Spinal cord (tissue), 10 donors: ENCODE results near the gene POGZ. TPM values are rescaled to one million over a fixed set of nuclear protein-coding genes. Genes with fewer than 3 reads are reported as not detected.
"Not testable (repeated sequence)": the region's sequence is repeated elsewhere in the genome, so short reads cannot be mapped to it uniquely, and the experiment has no call there.

Experiments used
- DNase-seq, 6 donors: peaks; one replicate each; pipeline versions ENCODE4 v3.0.0 to v3.0.0-alpha.2; 2013 to 2015; ENCODE audit warnings: low spot score in 6 of 6, low read depth in 4 of 6
- H3K27ac ChIP-seq: one replicate; pipeline ENCODE4 v1.5.1; 2013; ENCODE audit warnings: low read depth, low read length, control low read depth
- H3K27me3 ChIP-seq: one replicate; pipeline ENCODE4 v1.6.1; 2013; ENCODE audit warnings: low read length; ENCODE audit not compliant: control insufficient read depth, insufficient read depth
- H3K36me3 ChIP-seq: one replicate; pipeline ENCODE4 v1.6.1; 2013; ENCODE audit warnings: low read length; ENCODE audit not compliant: control insufficient read depth, insufficient read depth
- H3K4me1 ChIP-seq: one replicate; pipeline ENCODE4 v1.6.1; 2013; ENCODE audit warnings: low read length; ENCODE audit not compliant: control insufficient read depth, insufficient read depth
- H3K4me3 ChIP-seq: one replicate; pipeline ENCODE4 v1.5.1; 2013; ENCODE audit warnings: low read depth, low read length, control low read depth
- H3K9me3 ChIP-seq: one replicate; pipeline ENCODE4 v1.6.1; 2013; ENCODE audit warnings: low read length; ENCODE audit not compliant: control insufficient read depth, insufficient read depth
- WGBS: methylation state at CpG from one replicate; pipeline ENCODE4 v1.1.5; 2013; ENCODE audit warnings: missing lambda C conversion rate; ENCODE audit not compliant: insufficient coverage; 5-methylcytosine and 5-hydroxymethylcytosine counted together
- polyA plus RNA-seq, 2 donors: library from polyadenylated mRNA; unstranded; fragments of 120-200 nt; gene quantifications; one replicate each; pipeline ENCODE4 v1.2.1, GENCODE V29; 2013; ENCODE audit not compliant: insufficient read length in 2 of 2
- total RNA-seq, 2 donors: library from RNA; depleted of rRNA in 1 of 2; stranded (reverse); fragments of 120-200 nt in 1 of 2; fragments of >200 nt in 1 of 2; gene quantifications; one replicate each; pipeline versions ENCODE4 v1.2.3 to v1.2.4, GENCODE V29; 2013 to 2014
- donor health status: healthy.

POGZ gene
- total and polyA plus RNA-seq, 4 donors = 56.0 to 102 (median 81.2) TPM

DNA sequence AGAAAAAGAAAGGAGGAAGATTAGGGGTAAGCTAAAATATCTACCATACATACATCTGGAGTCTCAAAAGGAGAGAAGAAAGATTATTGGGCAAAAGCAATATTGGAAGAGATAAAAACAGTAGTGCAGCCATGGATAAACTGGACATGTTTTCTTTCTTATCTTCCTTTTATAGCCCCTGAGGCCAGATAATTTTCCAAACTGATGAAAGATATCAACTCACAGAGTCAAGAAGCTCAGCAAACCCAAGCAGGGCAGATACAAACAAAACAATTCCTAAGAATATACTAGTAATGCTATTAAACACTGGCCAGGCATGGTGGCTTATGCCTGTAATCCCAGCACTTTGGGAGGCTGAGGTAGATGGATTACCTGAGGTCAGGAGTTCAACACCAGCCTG lies 65.7 kb downstream of the POGZ start:
- Histone ChIP-seq H3K27ac (no peak overlapping the region), H3K4me1 (no peaks in the 10 kb centered on the region), H3K9me3 (no peaks in the 10 kb centered on the region), H3K4me3 (no peak overlapping the region), H3K27me3 (no peaks in the 10 kb centered on the region), H3K36me3 (no peaks in the 10 kb centered on the region)
- no peak for DNase-seq

DNA sequence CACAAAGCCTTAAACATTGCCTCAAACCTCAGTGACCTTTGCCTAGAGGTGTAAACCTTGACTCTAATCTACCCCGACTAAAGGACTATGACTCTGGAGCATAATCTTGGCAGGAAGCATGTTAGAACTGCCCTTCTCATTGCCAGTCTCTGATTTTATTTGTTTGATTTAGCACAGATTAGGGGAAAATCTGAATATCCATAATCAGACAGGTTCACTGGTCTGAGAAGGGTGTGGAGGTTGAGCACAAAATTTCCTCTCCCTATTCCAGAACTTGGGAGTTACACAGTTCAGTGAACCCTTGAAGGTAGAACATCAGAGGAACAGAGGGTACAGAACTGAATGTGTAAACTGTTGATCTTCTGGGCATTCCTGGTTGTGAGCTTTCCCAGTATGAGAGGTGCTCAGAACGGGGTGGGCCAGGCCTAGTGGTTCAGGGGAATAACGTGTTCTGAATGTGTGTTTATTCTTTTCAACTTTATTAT lies 68.2 kb downstream of the POGZ start:
- WGBS = no CpG with 5 or more reads among the region's 3 CpGs

DNA sequence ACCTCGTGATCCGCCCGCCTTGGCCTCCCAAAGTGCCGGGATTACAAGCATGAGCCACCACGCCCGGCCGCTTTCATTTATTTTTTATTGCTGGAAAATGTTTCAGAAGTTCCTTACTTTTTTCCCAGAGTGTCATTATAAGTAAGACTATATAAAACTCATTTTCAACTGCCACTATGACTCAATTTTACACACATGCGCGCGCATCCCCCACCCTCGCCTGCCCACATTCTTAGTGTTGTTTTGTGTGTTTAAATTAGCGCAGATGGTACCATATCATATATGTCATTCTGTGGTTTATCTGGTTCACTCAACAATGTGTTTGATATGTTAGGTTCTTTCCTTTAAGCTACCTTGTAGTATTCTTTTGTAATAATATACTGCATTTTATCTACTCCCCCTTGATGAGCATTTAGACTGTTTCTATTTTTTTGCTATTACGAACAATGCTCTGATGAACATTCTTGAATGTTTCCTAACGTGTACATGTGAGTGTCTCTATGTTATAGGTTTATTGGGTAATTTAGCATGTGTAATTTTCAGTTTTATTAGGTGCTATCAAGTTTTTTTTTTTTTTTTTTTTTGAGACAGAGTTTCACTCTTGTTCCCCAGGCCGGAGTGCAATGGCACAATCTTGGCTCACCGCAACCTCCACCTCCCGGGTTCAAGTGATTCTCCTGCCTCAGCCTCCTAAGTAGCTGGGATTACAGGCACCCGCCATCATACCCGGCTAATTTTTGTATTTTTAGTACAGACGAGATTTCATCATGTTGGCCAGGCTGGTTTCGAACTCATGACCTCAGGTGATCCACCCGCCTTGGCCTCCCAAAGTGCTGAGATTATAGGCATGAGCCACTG lies 68.8 kb downstream of the POGZ start:
- not testable (repeated sequence) for H3K9me3 ChIP-seq, H3K27me3 ChIP-seq, H3K4me3 ChIP-seq, H3K27ac ChIP-seq, DNase-seq, H3K36me3 ChIP-seq, H3K4me1 ChIP-seq
- 94% methylated on average over 7 of the region's 22 CpGs for WGBS

More for the DNA sequence above, 68.2 kb downstream of the POGZ start:
- DNase-seq = no peak
- H3K27ac ChIP-seq = no peak overlapping the region
- no peaks in the 10 kb centered on the region for H3K27me3 ChIP-seq
- H3K36me3 ChIP-seq = no peaks in the 10 kb centered on the region
- H3K9me3 ChIP-seq = no peaks in the 10 kb centered on the region
- no peak overlapping the region for H3K4me3 ChIP-seq
- no peaks in the 10 kb centered on the region for H3K4me1 ChIP-seq

DNA sequence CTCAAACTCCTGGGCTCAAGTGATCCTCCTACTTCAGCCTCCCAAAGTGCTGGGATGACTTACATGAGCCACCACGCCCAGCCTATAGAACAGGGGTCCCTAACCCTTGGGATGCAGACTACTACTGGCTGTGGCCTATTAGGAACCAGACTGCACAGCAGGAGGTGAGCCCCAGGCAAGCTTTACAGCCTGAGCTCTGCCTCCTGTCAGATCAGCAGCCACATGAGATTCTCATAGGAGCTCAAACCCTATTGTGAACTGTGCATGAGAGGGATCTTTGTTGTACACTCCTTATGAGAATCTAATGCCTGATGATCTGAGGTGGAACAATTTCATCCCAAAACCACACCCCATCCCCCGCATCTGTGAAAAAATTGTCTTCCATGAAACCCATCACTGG lies 73.3 kb downstream of the POGZ start:
- Histone ChIP-seq H3K27me3 (no peaks in the 10 kb centered on the region), H3K4me1 (no peaks in the 10 kb centered on the region), H3K36me3 (no peaks in the 10 kb centered on the region), H3K9me3 (no peaks in the 10 kb centered on the region), H3K27ac (no peak overlapping the region), H3K4me3 (no peak overlapping the region)
- 86% methylated on average over 1 of the region's 2 CpGs for WGBS
- DNase-seq = no peak

- 100% methylated on average over 1 of the region's 3 CpGs for WGBS
Observed at GRCh38 chr1:151384584-151384983, 74.7 kb downstream of the POGZ start.

DNA sequence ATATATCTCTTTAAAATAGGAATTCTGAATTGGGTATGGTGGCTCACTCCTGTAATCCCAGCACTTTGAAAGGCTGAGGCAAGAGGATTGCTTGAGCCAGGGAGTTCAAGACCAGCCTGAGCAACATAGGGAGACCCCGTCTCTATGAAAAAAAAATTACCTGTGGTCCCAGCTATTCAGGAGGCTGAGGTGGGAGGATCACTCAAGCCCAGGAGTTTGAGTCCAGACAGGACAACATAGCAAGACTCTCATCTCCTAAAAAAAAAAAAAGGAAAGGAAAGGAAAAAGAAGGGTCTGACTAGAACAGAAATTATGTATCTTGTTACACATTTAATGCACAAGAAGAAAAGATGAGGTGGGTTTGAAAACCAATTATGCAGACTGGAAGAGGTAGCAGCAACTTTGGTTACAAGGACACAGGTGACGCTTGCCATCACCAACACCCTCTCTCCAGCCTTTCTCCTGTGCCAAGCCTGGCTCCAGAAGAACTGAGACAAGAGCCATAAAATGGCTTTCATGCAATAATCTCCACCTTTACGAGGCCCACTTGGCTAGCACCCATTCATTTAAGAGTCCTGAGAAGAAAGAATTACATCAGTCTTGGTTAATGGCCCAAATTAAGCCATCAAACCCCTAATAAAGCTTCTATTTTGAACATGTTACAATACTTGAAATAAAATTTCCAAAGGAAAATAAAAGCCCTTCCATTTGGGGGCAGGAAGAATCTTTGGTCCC lies 82.0 kb downstream of the POGZ start:
- H3K4me1 ChIP-seq = peaks cover 20% of the 10 kb centered on the region
- H3K9me3 ChIP-seq = no peaks in the 10 kb centered on the region
- DNase-seq = no peak
- no peaks in the 10 kb centered on the region for H3K27me3 ChIP-seq
- H3K36me3 ChIP-seq = no peaks in the 10 kb centered on the region
- WGBS = 88% methylated on average over 1 of the region's 3 CpGs
- H3K27ac ChIP-seq = no peak overlapping the region
- no peak overlapping the region for H3K4me3 ChIP-seq

More at GRCh38 chr1:151384584-151384983, 74.7 kb downstream of the POGZ start:
- H3K27ac ChIP-seq = no peak overlapping the region
- H3K9me3 ChIP-seq = no peaks in the 10 kb centered on the region
- no peak for DNase-seq
- no peaks in the 10 kb centered on the region for H3K4me1 ChIP-seq
- H3K27me3 ChIP-seq = no peaks in the 10 kb centered on the region
- no peak overlapping the region for H3K4me3 ChIP-seq
- no peaks in the 10 kb centered on the region for H3K36me3 ChIP-seq

GRCh38 chr1:151373196-151373595 lies 86.1 kb downstream of the POGZ start:
- no peak overlapping the region for H3K4me3 ChIP-seq
- no peak overlapping the region for H3K27ac ChIP-seq
- WGBS = 99% methylated on average over 14 of the region's 14 CpGs
- H3K4me1 ChIP-seq = peaks cover 47% of the 10 kb centered on the region
- H3K36me3 ChIP-seq = peaks cover 11% of the 10 kb centered on the region
- no peak for DNase-seq
- no peaks in the 10 kb centered on the region for H3K9me3 ChIP-seq
- no peaks in the 10 kb centered on the region for H3K27me3 ChIP-seq

- Histone ChIP-seq H3K27ac (peak within 1 kb of the TSS; percentile 79), H3K27me3 (no peaks in the 10 kb centered on the region), H3K4me3 (peak within 1 kb of the TSS; percentile 35), H3K36me3 (peaks cover 11% of the 10 kb centered on the region), H3K9me3 (no peaks in the 10 kb centered on the region), H3K4me1 (peaks cover 47% of the 10 kb centered on the region)
- DNase-seq = peak in 3 of 6 donors; percentile 42 to 83 (median 65)
- 34% methylated on average over 4 of the region's 11 CpGs for WGBS
Observed at GRCh38 chr1:151372058-151372934, 87.0 kb downstream of the POGZ start, which contains the start of gene SELENBP1. Gene SELENBP1 (minus strand): TSS chr1:151372705. CDS start chr1:151372641, 64 bp downstream.

DNA sequence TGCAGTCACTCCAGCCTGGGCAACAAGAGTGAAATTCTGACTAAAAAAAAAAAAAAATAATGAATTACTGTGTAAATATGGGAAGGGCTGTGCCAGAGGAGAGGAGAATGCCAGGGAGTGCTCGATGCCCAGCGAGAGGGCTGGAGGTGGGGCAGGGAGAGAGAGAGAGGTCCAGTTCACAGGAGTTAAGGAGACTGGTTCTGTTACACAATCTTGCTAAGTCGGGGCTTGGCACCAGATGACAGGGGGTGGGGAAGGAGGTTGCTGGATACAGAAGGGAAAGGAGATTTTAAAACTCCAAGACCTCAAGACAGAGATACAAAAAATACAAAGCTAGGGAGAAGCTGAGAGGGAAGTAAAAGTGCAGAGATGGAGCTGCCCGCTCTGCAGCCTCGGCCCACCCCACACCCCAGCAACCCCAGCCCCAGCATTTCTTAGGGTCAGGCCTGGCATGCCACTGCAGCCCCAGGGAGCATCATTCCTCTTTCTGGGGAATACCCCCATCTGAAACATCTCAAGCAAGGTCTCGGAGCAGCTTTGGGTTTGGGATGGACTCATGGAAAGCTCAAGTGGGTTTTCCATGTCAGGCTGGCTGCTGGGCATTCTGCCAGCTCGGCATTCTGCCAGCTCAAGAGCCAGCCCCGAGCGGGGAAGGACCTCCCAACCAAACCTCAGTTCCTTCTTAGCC lies 87.8 kb downstream of the POGZ start:
- H3K27ac ChIP-seq = peak overlapping the region; percentile 79
- H3K4me1 ChIP-seq = peaks cover 47% of the 10 kb centered on the region
- DNase-seq = peak in 5 of 6 donors; percentile 49 to 89 (median 56)
- peaks cover 11% of the 10 kb centered on the region for H3K36me3 ChIP-seq
- WGBS = 33% methylated on average over 4 of the region's 9 CpGs
- no peaks in the 10 kb centered on the region for H3K27me3 ChIP-seq
- peak overlapping the region; percentile 35 for H3K4me3 ChIP-seq
- no peaks in the 10 kb centered on the region for H3K9me3 ChIP-seq
